Muscle layer of colon (tissue), 2 donors: Measurements from ENCODE around the gene SH3GL3.

Experiments
- H3K27ac ChIP-seq: one replicate; pipeline ENCODE4 v1.7.0; 2013; ENCODE audit warnings: low read depth, mild to moderate bottlenecking, low read length, moderate library complexity
- H3K27me3 ChIP-seq, 2 donors: one replicate each; pipeline ENCODE4 v1.7.0; 2013; ENCODE audit warnings: low read length in 2 of 2, mild to moderate bottlenecking in 2 of 2; ENCODE audit not compliant: insufficient read depth in 2 of 2, control insufficient read depth in 1 of 2
- H3K36me3 ChIP-seq: one replicate; pipeline ENCODE4 v1.7.0; 2013; ENCODE audit warnings: mild to moderate bottlenecking, low read length; ENCODE audit not compliant: insufficient read depth
- H3K4me1 ChIP-seq: one replicate; pipeline ENCODE4 v1.7.0; 2013; ENCODE audit warnings: mild to moderate bottlenecking, low read length; ENCODE audit not compliant: insufficient read depth
- H3K4me3 ChIP-seq, 2 donors: one replicate each; pipeline ENCODE4 v1.7.0; 2013; ENCODE audit warnings: low read length in 2 of 2, low read depth in 1 of 2, mild to moderate bottlenecking in 1 of 2, moderate library complexity in 1 of 2
- H3K9ac ChIP-seq: one replicate; pipeline ENCODE4 v1.7.0; 2013; ENCODE audit warnings: low read length
- H3K9me3 ChIP-seq: one replicate; pipeline ENCODE4 v1.7.0; 2013; ENCODE audit warnings: mild to moderate bottlenecking, low read length
- donor health status: abdominal sarcoma.
- donor health status: Adenocarcinoma of cecum.

SH3GL3 gene

GRCh38 chr15:83462953-83463433 lies 15.9 kb downstream of the SH3GL3 start:
- Histone ChIP-seq H3K36me3 (no peaks in the 10 kb centered on the region), H3K9ac (no peak overlapping the region), H3K4me1 (no peaks in the 10 kb centered on the region), H3K9me3 (no peaks in the 10 kb centered on the region), H3K4me3 (no peak overlapping the region), H3K27me3 (no peaks in the 10 kb centered on the region), H3K27ac (no peak overlapping the region)

DNA sequence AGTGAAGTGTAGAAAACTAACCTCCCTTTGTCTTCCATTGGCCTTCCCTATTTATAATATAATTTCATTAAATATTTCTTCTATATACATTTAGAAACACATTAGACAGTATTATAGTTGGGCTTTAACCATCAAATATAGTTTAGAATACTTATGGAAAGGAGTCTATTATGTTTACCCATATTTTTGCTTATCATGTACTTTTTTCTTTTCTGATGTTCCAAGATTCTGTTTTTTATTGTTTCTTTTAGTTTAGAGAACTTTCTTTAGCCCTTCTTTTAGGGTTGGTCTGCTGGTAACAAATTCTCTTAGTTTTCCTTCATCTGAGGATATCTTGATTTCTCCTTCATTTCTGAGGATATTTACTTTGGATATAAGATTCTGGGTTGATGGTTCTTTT lies 23.7 kb downstream of the SH3GL3 start:
- Histone ChIP-seq H3K36me3 (no peaks in the 10 kb centered on the region), H3K4me3 (no peak overlapping the region), H3K27me3 (no peaks in the 10 kb centered on the region), H3K4me1 (no peaks in the 10 kb centered on the region), H3K27ac (no peak overlapping the region), H3K9me3 (no peaks in the 10 kb centered on the region), H3K9ac (no peak overlapping the region)

- H3K36me3 ChIP-seq: no peaks in the 10 kb centered on the region
- H3K4me1 ChIP-seq: no peaks in the 10 kb centered on the region
- no peak overlapping the region for H3K27ac ChIP-seq
- no peak overlapping the region for H3K4me3 ChIP-seq
- no peaks in the 10 kb centered on the region for H3K27me3 ChIP-seq
- H3K9ac ChIP-seq: no peak overlapping the region
- no peaks in the 10 kb centered on the region for H3K9me3 ChIP-seq
Observed at GRCh38 chr15:83471307-83471866, 24.2 kb downstream of the SH3GL3 start.

DNA sequence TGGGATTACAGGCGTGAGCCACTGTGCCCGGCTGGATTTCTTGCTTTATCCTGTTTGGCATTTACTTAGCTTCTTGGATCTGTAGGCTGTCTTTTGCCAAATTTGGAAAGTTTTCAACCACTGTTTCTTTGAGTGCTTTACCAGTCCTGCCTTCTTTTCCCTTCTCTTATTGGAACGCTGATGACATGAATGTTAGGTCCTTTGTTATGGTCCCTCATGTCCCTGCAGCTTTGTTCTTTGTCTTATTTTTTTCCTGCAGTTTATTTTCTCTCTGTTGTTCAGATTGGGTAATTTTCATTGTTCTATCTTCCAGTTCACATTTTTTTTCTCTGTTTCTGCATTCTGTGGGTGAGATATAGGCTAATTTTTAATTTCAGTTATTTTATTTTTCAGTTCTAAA lies 25.0 kb downstream of the SH3GL3 start:
- H3K4me1 ChIP-seq: no peaks in the 10 kb centered on the region
- no peaks in the 10 kb centered on the region for H3K9me3 ChIP-seq
- no peak overlapping the region for H3K4me3 ChIP-seq
- H3K27ac ChIP-seq: no peak overlapping the region
- no peaks in the 10 kb centered on the region for H3K36me3 ChIP-seq
- H3K27me3 ChIP-seq: no peaks in the 10 kb centered on the region
- no peak overlapping the region for H3K9ac ChIP-seq

DNA sequence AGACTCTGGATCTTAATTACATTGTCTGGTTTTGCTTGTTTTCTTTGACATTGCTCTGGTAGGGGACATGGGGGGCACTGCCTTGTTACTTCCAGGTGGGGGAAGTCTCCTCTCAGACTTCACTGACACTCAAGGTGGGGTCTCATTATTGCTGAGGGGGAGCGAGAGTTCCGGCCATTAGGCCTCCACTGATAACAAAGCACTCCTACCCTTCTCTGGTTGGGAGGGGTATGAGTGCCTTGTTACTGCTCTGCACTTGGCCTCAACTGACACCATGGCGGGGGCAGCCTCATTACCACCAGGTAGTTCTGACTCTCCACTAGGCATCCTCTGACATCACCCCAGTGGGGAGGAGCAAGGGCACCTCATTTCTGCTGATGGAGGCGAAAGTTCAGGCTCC lies 25.7 kb downstream of the SH3GL3 start:
- no peak overlapping the region for H3K27ac ChIP-seq
- no peak overlapping the region for H3K9ac ChIP-seq
- H3K9me3 ChIP-seq: no peaks in the 10 kb centered on the region
- no peak overlapping the region for H3K4me3 ChIP-seq
- H3K36me3 ChIP-seq: no peaks in the 10 kb centered on the region
- no peaks in the 10 kb centered on the region for H3K27me3 ChIP-seq
- H3K4me1 ChIP-seq: no peaks in the 10 kb centered on the region

GRCh38 chr15:83474578-83474977 lies 27.4 kb downstream of the SH3GL3 start:
- H3K27ac ChIP-seq: no peak overlapping the region
- H3K4me1 ChIP-seq: no peaks in the 10 kb centered on the region
- H3K27me3 ChIP-seq: no peaks in the 10 kb centered on the region
- H3K36me3 ChIP-seq: no peaks in the 10 kb centered on the region
- no peaks in the 10 kb centered on the region for H3K9me3 ChIP-seq
- H3K9ac ChIP-seq: no peak overlapping the region
- no peak overlapping the region for H3K4me3 ChIP-seq

DNA sequence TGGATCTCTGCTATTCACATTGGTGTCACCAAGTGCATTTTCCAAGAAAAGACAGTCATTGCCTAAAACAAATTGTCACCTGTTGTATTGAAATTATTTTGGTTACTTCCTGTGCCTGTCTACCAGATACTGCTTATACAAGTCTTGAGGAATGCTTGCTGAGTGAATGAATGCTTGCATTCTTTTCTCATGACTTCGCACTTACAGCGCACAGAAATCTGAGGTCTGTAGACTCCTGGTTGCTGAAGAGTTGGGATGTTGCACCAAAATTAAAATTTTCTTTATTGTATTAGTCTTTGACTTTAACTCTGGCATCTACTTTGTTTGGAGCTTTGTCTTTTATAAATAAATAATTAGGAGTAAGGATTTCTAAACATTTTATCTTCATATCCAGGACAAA lies 28.4 kb downstream of the SH3GL3 start:
- H3K9me3 ChIP-seq: no peaks in the 10 kb centered on the region
- H3K36me3 ChIP-seq: no peaks in the 10 kb centered on the region
- H3K4me1 ChIP-seq: no peaks in the 10 kb centered on the region
- no peak overlapping the region for H3K9ac ChIP-seq
- H3K27ac ChIP-seq: no peak overlapping the region
- H3K27me3 ChIP-seq: no peaks in the 10 kb centered on the region
- no peak overlapping the region for H3K4me3 ChIP-seq

DNA sequence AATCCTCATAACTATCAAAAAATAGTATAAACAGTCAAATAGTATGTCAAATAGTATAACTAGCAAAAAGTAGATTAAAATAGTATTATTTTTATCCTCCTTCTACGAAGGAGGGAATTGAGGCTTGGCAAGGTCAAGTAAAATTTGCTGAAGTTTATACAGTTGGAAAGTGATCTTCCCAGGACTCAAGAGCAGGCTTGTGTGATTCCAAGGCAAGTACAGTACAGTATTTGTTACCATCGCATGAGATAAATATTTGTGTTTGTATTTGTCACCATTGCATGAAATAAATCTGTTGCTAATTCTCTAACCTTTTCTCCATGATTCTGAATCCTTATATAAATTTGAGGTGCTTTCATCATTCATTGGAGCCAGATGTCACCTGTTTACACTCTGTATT lies 28.9 kb downstream of the SH3GL3 start:
- Histone ChIP-seq H3K9me3 (no peaks in the 10 kb centered on the region), H3K36me3 (no peaks in the 10 kb centered on the region), H3K4me3 (no peak overlapping the region), H3K27me3 (no peaks in the 10 kb centered on the region), H3K9ac (no peak overlapping the region), H3K4me1 (no peaks in the 10 kb centered on the region), H3K27ac (no peak overlapping the region)

DNA sequence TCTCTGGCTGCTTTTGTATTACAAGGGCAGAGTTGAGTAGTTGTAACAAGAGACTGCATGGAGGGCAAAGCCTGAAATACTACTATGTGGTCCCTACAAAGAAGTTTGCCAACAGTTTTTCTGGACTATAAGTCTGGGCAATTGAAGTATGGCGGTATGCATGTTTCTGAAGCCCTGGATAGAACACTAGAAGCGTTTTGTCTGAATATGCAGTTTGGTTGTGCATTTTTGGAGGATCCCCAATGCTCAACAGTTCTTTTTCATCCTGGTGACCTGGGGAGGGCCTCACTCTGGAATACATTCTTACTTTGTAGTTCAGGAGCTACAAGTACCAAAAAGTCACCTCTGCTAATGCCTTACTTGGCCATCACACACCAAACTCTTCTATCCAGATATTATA lies 29.6 kb downstream of the SH3GL3 start:
- H3K4me1 ChIP-seq: no peaks in the 10 kb centered on the region
- H3K27me3 ChIP-seq: no peaks in the 10 kb centered on the region

GRCh38 chr15:83477172-83477807 lies 30.1 kb downstream of the SH3GL3 start:
- no peaks in the 10 kb centered on the region for H3K9me3 ChIP-seq
- H3K27me3 ChIP-seq: no peaks in the 10 kb centered on the region
- no peak overlapping the region for H3K27ac ChIP-seq
- no peaks in the 10 kb centered on the region for H3K36me3 ChIP-seq
- H3K4me1 ChIP-seq: no peaks in the 10 kb centered on the region
- no peak overlapping the region for H3K4me3 ChIP-seq
- no peak overlapping the region for H3K9ac ChIP-seq

More for the DNA sequence above, 29.6 kb downstream of the SH3GL3 start:
- H3K4me3 ChIP-seq: no peak overlapping the region
- H3K9ac ChIP-seq: no peak overlapping the region
- no peaks in the 10 kb centered on the region for H3K36me3 ChIP-seq
- no peak overlapping the region for H3K27ac ChIP-seq
- no peaks in the 10 kb centered on the region for H3K9me3 ChIP-seq

DNA sequence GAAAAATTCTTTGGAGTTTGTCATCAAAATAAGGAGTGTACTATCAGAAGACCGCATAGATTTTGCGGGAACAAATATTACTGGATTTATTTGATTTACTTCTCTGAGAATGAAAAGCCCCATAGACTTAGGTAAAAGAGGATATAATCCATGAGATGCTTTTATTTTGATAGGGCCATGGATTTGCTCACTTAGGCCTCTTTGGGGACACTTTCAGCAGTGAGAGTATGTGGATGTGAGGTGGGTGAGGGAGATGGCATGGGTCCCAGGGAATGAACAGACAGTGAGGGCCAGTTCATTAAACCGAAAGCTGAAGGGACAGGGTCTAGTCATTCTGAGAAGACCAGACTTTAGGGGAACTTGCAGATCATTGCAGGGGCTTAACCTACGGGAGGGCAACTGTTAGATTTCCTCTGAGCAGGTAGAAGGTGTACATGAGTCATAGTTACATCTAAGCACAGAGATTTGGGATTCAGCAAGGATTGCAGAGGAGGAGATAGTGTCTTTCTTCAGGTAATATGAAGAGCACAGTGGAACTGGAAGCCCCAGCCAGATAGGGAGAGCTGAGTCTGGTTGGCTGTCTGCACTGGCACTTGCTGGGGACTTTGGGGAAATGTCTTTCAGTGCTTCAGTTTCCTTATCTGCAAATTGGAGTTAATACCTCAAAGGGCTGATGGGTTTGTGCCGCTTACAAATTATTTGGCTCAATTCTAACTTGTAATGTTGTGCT lies 30.8 kb downstream of the SH3GL3 start:
- Histone ChIP-seq H3K27ac (no peak overlapping the region), H3K27me3 (no peaks in the 10 kb centered on the region), H3K9me3 (no peaks in the 10 kb centered on the region), H3K36me3 (no peaks in the 10 kb centered on the region), H3K4me3 (no peak overlapping the region), H3K9ac (no peak overlapping the region), H3K4me1 (no peaks in the 10 kb centered on the region)
